Activated effector memory CD4-positive, alpha-beta T cell treated with Interleukin-2 at 50 U/mL for 16 hours (primary cell): ENCODE measurements around the gene IL36G.
"Not testable (repeated sequence)": the region's sequence is repeated elsewhere in the genome, so short reads cannot be mapped to it uniquely, and the experiment has no call there.

ENCODE experiments used
- DNase-seq: peaks from one replicate; pipeline ENCODE4 v3.0.0-alpha.2; 2020

The IL36G gene

DNA sequence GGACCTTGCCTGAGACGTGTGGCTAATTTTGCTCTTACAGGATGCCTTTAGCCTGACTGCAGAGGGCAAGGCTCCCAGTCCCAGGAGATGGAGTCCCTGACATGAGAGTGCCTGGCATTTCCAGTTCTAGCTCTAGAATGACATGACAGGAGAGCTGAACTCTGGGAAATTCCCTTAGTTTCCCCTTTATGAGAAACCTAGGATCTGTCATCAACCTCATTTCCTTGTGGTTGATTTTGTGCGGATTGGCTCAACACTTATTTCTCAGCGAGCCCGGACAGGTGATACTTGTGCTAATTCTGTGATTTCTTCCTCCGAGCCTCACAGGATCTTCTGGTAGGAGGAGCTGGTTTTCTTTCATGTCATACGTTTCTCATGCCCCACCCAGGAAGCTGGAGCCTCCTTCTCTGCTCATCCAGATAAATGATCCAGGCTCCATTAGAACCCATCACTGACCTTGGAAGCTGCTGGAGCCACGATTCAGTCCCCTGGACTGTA is at the start of gene IL36G:
Gene IL36G (plus strand): TSS at position 448 of the 498 bp plus-strand sequence. CDS start 633 bp downstream, outside the sequence.
- no peak for DNase-seq

DNA sequence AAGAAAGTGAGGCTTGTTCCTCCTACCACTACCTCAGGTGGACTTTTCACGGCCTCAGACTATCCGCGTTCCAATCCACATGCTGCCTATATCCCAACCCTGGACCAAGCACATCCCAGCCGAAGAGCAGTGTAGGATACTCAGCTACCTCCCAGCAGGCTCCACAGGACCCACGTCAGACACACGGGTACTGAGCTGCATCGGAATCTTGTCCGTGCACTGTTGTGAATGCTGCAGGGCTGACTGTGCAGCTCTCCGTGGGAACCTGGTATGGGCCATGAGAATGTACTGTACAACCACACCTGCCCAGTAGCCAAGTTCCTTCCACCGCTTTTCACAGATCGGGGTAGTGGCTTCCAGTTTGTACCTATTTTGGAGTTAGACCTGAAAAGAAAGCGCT is 44.5 kb upstream of the IL36G start:
- no peak for DNase-seq

DNA sequence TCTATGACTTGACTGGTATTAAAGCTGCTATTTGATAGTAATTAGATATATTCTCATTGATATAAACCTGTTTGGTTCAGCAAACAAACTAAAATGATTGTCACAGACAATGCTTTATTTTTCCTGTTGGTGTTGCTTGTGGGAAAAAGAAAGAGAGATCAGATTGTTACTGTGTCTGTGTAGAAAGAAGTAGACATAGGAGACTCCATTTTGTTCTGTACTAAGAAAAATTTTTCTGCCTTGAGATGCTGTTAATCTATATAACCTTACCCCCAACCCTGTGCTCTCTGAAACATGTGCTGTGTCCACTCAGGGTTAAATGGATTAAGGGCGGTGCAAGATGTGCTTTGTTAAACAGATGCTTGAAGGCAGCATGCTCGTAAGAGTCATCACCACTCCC is 43.7 kb upstream of the IL36G start:
- DNase-seq = not testable (repeated sequence)

DNA sequence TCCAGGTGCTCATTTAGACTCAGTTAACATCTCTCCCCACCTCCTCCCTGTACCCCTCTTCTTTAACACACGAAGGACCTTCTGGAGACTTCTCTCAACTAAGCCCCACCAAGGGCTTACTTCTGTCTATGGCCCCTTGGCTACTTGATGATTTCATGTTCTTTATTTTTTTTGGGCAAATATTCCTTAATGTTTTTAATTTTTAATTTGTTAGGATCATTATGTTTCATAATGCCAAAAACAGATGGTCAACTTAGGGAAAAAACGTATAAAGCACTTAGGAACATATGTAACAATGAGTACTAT is 40.9 kb upstream of the IL36G start:
- no peak for DNase-seq

DNA sequence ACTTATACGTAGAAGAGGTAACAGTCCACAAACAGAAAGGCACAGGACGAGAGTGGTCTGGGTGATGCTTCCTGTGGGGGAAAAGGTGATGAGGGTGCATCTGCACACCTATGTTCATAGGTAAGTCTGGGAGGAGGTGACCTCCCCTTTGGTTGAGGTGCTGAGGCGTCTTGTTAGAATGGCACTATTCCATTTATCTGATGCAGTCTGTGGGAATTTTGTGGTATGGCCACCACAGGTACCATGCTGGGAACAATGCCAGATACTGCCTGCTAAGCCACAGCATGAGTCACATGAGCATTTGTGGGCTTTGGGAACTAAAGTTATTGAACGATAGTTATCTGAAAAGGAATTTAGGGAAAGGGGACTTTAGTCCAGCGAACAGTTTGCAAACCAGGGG is 38.9 kb upstream of the IL36G start:
- no peak for DNase-seq

DNA sequence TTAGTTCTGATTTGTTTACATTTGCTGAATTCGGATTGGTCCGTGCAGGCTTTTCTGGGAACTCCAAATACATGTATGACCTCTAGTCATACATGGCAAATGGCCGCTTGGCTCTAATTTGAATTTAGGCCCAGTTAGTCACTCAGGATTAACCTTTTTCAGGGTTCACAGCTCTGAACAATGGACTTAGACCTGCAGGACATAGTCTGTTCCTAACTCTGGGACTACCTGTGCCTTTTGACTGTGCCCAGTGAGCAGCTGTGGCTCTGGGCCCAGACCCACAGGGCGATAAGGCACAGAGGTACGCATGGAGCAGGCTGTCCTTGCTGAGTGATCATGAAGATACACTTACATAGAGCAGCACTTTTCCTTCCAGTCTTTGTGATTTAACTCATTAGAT is 38.4 kb upstream of the IL36G start:
- no peak for DNase-seq

DNA sequence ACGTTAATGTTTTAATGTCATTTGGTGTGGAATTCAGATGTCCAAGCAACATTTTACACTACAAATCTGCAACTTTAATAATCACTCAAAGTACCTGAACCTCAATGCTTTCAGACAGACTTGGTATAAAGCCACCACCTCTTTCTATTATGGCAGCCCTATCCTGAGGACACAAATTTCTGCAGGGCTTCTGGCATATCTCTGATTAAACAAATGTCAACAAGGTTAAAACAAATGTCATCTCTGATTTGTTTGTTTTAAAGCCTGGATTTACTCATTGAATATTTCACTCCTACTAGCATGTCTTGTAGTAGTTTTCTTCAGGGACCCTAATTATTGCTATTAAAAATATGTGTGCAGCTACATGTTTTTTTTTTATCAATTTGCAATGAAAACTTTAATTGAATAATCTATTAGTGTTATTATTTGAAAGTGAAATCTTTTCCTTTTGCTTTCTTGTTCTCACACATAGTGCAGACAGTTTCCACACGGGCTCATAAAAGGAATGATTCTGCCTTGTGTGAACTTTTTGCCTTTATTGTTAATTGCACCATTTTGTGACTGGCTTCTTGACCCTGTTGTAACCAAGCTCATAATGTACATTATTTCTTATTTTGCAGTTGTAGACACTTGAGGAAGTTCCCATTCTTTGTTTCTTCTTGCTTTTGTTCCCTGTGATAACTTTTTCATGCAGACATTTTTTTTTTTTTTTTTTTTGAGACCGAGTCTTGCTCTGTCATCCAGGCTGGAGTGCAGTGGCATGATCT is 36.8 kb upstream of the IL36G start:
- DNase-seq = no peak

DNA sequence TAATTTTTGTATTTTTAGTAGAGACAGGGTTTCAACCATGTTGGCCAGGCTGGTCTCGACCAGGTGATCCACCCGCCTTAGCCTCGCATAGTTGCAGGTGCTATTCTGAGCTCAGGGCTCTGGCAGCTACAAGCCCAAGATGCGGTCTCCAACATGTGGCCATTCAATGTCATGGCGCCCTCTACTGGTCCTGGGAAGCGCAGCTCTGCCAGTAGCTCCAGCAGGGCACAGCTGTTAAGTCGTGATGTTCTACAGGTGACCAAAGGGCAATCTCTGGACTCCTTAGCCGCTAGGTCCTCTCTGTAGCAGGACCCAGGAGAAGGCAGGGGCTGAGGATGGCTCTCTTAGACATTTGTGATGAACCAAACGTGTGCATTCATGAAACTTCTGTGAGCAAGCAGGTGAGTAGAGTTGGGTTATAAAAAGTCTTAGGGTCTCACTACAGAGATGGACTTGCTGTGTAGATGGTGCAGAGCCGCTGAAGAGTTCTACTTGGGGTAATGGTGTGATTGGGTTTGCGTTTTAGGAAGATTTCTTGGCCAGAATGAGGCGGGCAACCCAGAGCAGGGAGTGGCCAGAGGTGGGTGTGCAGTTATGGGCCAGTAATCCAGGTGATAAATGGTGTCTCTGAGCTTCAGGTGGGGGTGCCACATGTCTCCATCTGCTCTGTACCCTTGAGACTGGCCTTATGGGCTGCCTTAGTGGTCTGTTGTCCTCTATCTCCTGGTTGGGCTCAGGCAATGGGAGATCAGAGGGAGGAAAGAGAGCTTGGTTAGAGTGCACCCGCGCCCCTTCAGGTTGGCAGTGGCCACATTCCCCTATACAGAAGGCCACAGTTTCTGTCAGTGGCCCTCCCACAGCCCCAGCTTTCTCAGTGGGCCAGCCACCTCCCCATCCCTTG is 35.8 kb upstream of the IL36G start:
- DNase-seq = peak; percentile 32

DNA sequence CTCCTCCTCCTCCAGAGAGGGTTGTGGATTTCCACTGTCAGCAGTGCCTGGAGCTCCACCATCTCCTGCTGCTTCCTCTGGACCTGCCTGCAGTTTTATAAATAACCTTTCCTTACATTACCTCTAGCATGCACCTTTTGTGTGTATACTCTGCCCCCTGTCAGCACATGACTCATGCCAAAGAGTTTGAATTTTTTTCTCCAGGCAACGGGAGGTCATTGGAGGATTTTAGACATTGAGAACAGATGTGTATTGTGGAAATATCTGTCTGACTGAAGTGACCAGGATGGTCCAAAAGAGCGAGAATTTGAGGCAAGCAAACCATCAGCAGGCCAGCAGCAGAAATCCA is 35.2 kb upstream of the IL36G start:
- no peak for DNase-seq

DNA sequence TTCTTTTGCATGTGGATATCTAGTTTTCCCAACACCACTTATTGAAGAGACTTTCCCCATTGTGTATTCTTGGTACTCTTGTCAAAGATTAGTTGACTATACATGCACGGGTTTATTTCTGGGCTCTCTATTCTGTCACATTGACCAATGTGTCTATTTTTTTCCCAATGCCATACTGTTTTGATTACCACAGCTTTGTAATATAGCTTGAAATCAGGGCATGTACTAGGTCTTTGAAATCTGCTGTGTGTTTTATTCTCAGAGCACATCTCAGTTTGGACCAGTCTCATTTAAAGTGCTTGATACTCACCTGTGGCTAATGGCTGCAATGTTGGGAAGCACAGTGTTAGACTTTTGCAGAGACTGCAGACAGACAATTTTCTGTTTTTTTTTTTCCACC is 32.8 kb upstream of the IL36G start:
- no peak for DNase-seq

DNA sequence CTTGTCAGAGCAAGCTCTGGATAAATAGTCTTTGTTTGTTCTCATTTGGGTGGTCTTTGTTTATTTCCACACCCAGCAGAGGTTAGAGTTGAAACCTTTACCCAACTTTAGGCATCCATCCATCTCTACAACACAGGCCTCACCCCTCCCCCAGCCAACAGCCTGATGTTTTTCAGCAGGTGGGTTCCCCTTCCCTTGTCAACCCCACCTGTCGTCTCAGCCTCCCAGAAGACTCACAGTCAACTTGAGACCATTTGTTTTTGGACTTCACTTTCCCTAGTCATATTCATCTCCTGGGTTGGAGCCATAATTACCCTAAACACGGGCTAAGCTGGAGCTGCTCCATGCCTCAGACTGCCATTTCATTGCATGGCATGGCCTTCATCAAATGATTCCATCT is 31.7 kb upstream of the IL36G start:
- DNase-seq = no peak

DNA sequence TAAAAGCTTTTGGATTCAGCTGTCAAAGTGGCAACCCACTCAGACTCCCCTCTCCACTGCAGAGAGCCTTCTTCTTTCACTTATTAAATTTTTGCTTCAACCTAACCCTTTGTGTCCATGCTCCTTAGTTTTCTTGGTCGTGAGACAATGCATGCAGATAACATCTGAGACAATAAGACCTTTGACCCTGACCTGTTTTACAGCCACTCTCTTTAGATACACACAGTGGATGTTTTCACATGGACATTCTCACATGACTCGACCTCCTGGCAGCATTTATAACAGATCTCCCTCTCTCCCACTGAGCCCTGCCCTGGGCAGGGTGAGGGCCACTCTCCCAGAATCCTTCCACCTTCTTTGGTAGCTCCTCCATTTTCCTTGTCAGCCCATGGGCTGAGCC is 30.4 kb upstream of the IL36G start:
- no peak for DNase-seq

DNA sequence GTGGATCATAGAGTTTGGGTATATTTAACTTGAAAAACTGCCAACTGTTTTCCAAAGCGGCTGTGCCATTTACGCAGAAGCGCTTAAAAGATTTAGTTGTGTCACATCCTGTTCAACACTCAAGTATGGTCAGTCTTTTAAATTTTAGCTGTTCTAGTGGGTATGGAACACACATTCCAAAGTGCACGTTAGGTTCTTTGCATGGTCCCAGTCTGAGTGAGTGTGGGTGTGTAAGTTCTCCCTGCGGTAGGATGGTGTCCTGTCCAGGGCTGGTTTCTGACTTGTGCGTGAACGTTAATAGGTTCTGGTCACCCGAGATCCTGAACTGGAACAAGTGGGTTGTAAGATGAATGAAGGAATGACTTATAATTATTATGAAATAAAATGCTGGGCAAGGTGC is 28.4 kb upstream of the IL36G start:
- no peak for DNase-seq

DNA sequence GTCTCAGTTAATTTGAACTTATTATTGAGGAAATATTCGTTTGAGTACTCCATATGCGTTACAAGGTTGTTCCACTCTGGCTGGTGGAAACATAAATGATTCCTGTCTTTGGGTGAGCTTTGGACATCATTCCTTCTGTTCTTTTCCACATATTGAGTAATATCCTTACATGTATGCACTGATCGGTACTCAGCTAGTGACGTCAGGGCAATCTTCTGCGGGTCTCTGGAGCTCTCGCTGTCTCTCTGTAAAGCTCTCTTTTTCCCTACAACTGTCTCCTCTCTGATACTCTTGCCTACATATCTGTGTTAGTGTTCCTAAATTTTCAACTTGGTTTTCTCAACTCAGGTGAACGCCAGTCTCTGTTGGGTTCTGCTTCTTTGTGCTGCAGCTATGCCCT is 23.4 kb upstream of the IL36G start:
- no peak for DNase-seq

DNA sequence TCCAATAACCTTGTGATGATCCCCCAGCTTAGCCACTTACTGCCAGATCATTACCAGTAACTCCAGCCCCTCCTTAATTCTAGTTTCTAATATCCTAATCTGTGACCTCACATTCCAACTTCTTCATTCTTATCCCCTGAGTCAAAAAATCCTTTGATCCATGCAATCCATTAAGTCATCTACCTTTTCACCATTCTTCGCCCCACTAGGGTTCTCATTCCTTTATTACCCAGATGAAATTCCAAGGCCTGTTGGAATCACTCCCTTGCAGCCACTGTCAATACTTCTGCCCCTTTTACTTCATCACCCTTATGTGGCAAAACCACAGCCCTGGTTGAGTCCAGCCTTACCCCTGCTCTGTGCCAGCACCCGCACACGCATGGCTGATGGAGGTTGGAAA is 20.3 kb upstream of the IL36G start:
- DNase-seq = no peak

DNA sequence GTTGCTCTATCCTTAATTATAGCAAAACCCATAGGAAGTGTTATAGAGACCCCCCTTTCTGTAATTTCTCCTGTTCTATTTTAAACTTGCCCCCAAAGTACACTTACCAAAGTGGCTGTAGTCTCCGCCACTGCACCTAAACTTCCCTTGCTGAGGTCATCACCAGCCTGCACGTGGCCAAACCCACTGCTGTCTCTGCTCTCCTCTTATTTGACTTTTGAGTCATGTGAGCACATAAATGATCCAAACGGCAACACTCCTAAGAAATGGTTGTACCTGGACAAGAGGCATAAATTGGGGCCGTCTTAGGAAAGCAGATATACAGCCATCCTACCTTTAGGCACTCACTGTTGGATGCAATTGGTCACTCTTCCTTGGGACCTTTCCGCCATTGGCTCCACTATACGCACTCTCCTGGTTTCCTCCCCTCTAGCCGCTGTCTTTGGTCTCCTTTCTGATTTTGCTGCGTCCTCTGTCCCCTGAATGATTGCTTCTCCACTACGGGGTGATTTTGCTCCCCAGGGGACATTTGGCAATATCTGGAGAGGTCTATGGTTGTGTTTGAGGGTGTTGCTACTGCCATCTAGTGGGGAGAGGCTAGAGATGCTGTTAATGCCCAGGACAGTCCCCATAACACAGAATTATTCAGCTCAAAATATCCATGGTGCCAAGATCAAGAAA is 19.2 kb upstream of the IL36G start:
- DNase-seq = no peak

DNA sequence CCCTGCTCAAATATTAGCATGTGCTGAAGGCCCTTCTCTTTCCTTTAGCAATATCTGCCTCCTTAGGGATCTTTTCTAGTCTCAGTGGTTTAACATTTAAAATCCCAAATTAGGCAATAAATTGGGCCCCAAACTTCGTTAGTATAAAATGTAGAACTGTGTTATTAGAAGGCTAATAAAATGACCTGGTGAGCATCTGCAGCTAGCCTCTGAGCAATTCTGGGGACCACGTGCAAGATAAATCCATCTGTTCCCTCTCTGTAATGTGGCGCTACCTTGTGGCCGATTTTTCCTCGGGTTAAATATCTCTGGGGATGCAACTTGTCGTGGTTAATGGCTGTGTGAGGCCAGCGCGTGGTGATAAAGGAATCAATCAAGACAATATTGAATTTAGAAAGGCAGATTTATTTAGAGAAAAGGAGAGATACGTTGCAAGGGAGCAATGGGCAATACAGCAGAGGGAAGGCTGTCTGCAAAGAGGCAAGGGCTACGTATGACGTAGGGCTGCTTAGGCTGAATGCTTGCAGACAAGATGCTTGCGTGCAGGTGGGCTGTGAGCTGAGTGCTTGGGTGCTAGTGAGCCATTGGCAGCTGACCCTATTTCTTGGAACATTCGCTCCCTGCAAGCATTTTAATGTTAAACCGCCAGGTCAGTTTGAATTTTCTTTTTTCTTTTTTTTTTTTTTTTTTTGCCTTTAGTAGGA is 18.5 kb upstream of the IL36G start:
- DNase-seq = no peak

DNA sequence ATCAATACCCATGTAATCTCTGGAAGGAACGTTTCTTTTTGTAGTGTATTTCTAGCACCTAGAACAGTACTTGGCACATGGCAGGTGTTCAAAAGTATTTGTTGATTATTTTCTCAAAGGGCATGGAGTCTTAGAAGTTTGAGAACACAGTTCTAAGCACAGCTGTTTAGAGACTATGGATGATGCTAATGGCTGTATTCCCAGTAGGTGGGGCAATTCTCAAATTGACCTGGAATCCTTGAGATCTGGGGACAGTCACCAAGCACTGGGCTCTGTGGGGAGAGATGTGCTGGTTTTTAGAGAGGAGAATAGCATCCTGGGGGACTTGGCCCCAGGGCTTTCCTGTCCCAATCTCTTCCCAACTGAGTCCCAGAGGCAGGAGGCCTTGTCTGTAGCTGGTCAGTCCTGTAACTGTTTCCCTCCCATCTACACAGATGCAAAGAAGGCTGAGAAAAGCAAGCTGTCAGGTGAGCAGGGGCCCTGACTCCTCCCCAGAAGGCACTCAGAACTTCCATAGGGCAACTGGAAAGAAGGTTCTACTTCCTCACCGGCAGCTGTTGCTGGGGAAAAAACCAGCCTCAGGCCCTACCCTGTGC is 17.5 kb upstream of the IL36G start:
- no peak for DNase-seq

DNA sequence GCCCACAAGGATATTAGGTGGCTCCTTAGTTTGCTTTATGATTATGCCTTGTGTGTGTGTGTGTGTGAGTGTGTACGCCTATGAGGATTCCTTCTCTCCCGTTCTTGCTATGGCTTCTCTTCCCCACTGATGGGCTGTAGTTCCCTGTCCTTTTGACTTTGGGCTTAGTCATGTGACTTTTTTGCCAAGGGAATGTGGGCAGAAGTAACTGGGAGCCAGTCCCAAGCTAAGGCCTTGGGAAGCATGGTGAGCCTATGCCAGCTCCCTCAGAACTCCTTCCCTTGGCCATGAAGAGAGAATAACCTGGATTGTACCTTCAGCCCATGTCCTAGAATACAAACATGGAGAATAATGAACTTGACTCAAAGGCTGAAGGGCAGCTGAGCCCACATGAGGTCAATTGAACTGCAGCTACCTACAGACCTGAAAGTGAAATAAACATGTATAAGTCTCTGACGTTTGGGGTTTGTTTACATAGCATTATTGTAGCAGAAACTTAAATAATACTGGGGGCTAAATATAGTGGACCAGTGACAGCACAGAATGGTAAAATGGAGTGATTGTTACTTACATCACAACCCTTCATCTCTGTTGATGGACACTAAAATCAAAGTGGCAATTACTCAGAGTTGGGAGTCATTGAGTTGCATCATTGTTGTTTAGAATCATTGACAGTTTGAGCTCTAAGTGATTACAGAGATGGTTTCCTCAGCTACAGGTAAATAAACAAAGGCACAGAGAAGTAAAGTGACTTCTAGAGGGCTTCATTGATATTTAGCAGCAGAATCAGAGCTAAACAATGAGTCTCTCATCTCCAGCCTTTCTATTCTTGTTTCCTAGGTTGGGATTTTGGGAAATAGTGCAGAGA is 15.3 kb upstream of the IL36G start:
- no peak for DNase-seq

DNA sequence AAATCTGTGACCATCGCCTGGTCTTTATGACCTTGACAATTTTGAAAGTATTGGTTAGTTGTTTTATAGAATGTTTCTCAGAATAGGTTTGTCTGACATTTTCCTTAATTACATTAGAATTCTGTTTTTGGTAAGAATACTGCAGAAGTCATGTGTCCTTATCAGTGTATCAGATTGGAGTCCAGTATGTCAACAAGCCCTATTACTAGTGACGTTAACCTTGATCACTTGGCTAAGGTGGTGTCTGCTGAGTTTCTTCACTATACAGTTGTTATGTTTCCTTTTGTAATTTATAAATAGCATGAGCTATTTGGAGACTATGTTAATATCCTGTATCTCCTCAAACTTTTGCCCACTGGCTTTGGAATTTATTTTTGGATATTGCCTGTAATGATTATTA is 10.8 kb upstream of the IL36G start:
- no peak for DNase-seq

DNA sequence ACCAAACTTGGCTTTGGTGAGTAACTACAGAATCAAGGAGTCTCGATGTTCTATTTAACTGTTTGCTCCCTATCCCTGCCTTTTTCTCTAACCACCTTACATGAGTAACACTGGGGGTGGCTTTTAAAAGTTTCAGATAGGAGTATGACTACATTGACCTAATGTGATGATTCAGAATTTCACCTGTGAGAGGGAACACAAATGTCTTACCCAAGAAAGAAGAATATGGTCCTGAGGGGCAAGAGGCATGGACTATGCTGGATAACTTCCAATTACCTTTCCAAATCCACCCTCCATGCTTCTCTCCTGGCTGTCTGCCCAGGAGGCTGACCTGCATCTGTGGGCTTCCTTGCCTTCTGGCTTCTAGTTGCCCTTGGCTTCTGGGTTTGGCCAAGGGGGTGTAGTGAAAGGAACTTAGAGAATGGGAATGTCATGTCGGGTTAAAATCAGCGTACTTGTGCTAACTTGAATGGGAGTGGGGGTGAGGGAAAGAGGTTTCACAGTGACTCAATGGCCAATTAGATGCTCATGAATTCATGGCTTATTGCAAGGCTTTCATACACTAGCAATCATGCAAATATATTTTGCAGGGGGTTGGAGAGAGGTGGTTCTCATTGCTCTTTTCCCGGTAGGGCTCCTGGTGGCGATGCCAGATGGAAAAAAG is 5.3 kb upstream of the IL36G start:
- DNase-seq = no peak
